Spleen (tissue), 11 donors: Measurements from ENCODE around the gene KYNU. TPM values are rescaled to one million over a fixed set of nuclear protein-coding genes. Genes with fewer than 3 reads are reported as not detected.
A peak's percentile ranks its signal among the peaks of the same experiment; 100 is the strongest.
"Not testable (repeated sequence)": the region's sequence is repeated elsewhere in the genome, so short reads cannot be mapped to it uniquely, and the experiment has no call there.

Source experiments
- DNase-seq: peaks from one replicate; pipeline ENCODE4 v3.0.0-alpha.2; 2020
- H3K27ac ChIP-seq, 8 donors: fragments of 200-600 bp; sonication (generic) in 7 of 8; 1 replicate in 4 of 8; 2 replicates in 4 of 8; pipeline versions ENCODE4 v1.5.0 to v1.8.0; 2016 to 2021; ENCODE audit warnings: inconsistent platforms in 4 of 8, mild to moderate bottlenecking in 4 of 8, moderate library complexity in 1 of 8
- H3K27me3 ChIP-seq, 7 donors: fragments of 200-600 bp; sonication (generic) in 6 of 7; replicated peaks in 1 of 7; 1 replicate in 4 of 7; 2 replicates in 3 of 7; pipeline versions ENCODE4 v1.5.0 to v1.8.0; 2016 to 2021; ENCODE audit warnings: inconsistent platforms in 3 of 7, mild to moderate bottlenecking in 1 of 7
- H3K36me3 ChIP-seq, 6 donors: fragments of 200-600 bp; sonication (generic) in 5 of 6; 1 replicate in 4 of 6; 2 replicates in 2 of 6; pipeline versions ENCODE4 v1.5.0 to v1.8.0; 2016 to 2021; ENCODE audit warnings: inconsistent platforms in 2 of 6
- H3K4me1 ChIP-seq, 6 donors: fragments of 200-600 bp; sonication (generic) in 5 of 6; 1 replicate in 3 of 6; 2 replicates in 3 of 6; pipeline versions ENCODE4 v1.5.0 to v1.8.0; 2016 to 2021; ENCODE audit warnings: inconsistent platforms in 3 of 6
- H3K4me3 ChIP-seq, 8 donors: fragments of 200-600 bp; sonication (generic) in 7 of 8; 1 replicate in 4 of 8; 2 replicates in 4 of 8; pipeline versions ENCODE4 v1.5.0 to v1.8.0; 2016 to 2021; ENCODE audit warnings: inconsistent platforms in 4 of 8, mild to moderate bottlenecking in 4 of 8, moderate library complexity in 2 of 8
- H3K9me3 ChIP-seq, 8 donors: fragments of 200-600 bp; sonication (generic) in 7 of 8; 1 replicate in 4 of 8; 2 replicates in 4 of 8; pipeline versions ENCODE4 v1.5.0 to v1.8.0; 2016 to 2021; ENCODE audit warnings: inconsistent platforms in 4 of 8
- CTCF ChIP-seq, 11 experiments: fragments of 200-600 bp in 7 of 11; fragments of 450-650 bp in 4 of 11; sonication (generic) in 4 of 11; IDR thresholded peaks in 8 of 11; conservative IDR thresholded peaks in 3 of 11; 1 replicate in 7 of 11; 2 replicates in 4 of 11; pipeline versions ENCODE4 v1.4.0 to v1.8.0; 2016 to 2021; ENCODE audit warnings: antibody characterized with exemption in 11 of 11, inconsistent platforms in 4 of 11, mild to moderate bottlenecking in 1 of 11
- POLR2A ChIP-seq, 3 donors: fragments of 450-650 bp; IDR thresholded peaks; one replicate each; pipeline ENCODE4 v1.5.1; 2017; ENCODE audit warnings: antibody characterized with exemption in 3 of 3, mild to moderate bottlenecking in 1 of 3
- POLR2AphosphoS5 ChIP-seq, 3 donors: sonication (generic); formaldehyde crosslinking; IDR thresholded peaks; one replicate each; pipeline ENCODE4 v1.5.1; 2017; ENCODE audit warnings: antibody characterized with exemption in 3 of 3
- WGBS, 5 donors: extraction: QIAGEN DNeasy Blood & Tissue Kit in 3 of 5; methylation state at CpG; one replicate each; pipeline versions ENCODE4 v1.1.5 to v1.1.7; 2013 to 2018; 5-methylcytosine and 5-hydroxymethylcytosine counted together
- intact Hi-C: fragments of 100-400 bp; cut with DNase I; formaldehyde crosslinking; loops from one replicate; pipeline ENCODE4 v1.15.0; 2023; ENCODE audit warnings: low total_unique reads
- polyA plus RNA-seq, 3 donors: library from polyadenylated mRNA; stranded (reverse); fragments of 200-250 nt; gene quantifications; one replicate each; pipeline ENCODE4 v1.2.1, GENCODE V29; 2013
- total RNA-seq, 7 donors: library from RNA; depleted of rRNA in 3 of 7; stranded (reverse); fragments of >200 nt in 3 of 7; fragmentation: NEBNext Ultra II Directional in 4 of 7; extraction: Animal tissue kit (Norgen Biotek cat#: 25700) in 4 of 7; gene quantifications; one replicate each; pipeline versions ENCODE4 v1.1.0 to v1.2.1, GENCODE V29; 2016 to 2021
- donor health status: healthy with polysubstance abuse.
- donor health status: DM: no; HTN: no; CAD: no; lungs with moderate emphysema.
- donor health status: DM: no; HTN: no; CAD: no.
- donor health status: Bipolar disorder and iron deficiency.
- donor health status: healthy.
- donor health status: DM: no; HTN: no; CAD: no.
- donor health status: DM: yes; HTN: yes; CAD: no.

The KYNU gene
- total and polyA plus RNA-seq, 10 donors, result 11.1 to 38.4 (median 20.8) TPM

GRCh38 chr2:142867136-142867535 is 10.3 kb upstream of the KYNU start:
- H3K4me1 ChIP-seq, result peaks cover 0 to 43% (median 24%) of the 10 kb centered on the region in 6 donors
- H3K36me3 ChIP-seq, result no peaks in the 10 kb centered on the region
- no peaks in the 10 kb centered on the region for H3K27me3 ChIP-seq
- H3K9me3 ChIP-seq, result no peaks in the 10 kb centered on the region
- no peak overlapping the region for H3K4me3 ChIP-seq
- H3K27ac ChIP-seq, result peak overlapping the region in 4 of 8 donors; percentile 72 to 82 (median 78)
- no peak for DNase-seq
- intact Hi-C loops, result no loop called here
- 42 to 68% (median 64%) methylated on average over 2 of the region's 2 CpGs for WGBS, 5 donors
- TF ChIP-seq POLR2A (IDR thresholded peaks at IDR 0.05) (no peak), CTCF (IDR thresholded peaks at IDR 0.05 in 8 of 11, conservative IDR thresholded peaks at IDR 0.05 in 3 of 11) (no peak), POLR2AphosphoS5 (IDR thresholded peaks at IDR 0.05) (no peak)

GRCh38 chr2:142868229-142868762 is 9.2 kb upstream of the KYNU start:
- Histone ChIP-seq H3K4me3 (peak overlapping the region in 1 of 8 donors; percentile 27), H3K27me3 (no peaks in the 10 kb centered on the region), H3K9me3 (no peaks in the 10 kb centered on the region), H3K4me1 (peaks cover 0 to 53% (median 24%) of the 10 kb centered on the region in 6 donors), H3K36me3 (no peaks in the 10 kb centered on the region), H3K27ac (peak overlapping the region in 4 of 8 donors; percentile 72 to 82 (median 78))
- intact Hi-C loops, result no loop called here
- WGBS, 5 donors, result 51 to 76% (median 53%) methylated on average over 11 to 12 of the region's 12 CpGs
- TF ChIP-seq POLR2AphosphoS5 (IDR thresholded peaks at IDR 0.05), result peak; percentile 50 to 60 (median 55)
- no peak for TF ChIP-seq CTCF (IDR thresholded peaks at IDR 0.05 in 8 of 11, conservative IDR thresholded peaks at IDR 0.05 in 3 of 11)
- TF ChIP-seq POLR2A (IDR thresholded peaks at IDR 0.05), result no peak
- peak; percentile 79 for DNase-seq

- intact Hi-C loops, H3K4me3 ChIP-seq, DNase-seq, H3K9me3 ChIP-seq, H3K36me3 ChIP-seq, H3K27me3 ChIP-seq: not testable (repeated sequence)
- Histone ChIP-seq H3K4me1 (peaks cover 0 to 59% (median 25%) of the 10 kb centered on the region in 6 donors), H3K27ac (peak overlapping the region in 3 of 8 donors; percentile 72 to 82 (median 80))
- 89 to 94% (median 92%) methylated on average over 7 of the region's 7 CpGs for WGBS, 5 donors
Measured at GRCh38 chr2:142869065-142869460, 8.4 kb upstream of the KYNU start.

- TF ChIP-seq CTCF (IDR thresholded peaks at IDR 0.05 in 8 of 11, conservative IDR thresholded peaks at IDR 0.05 in 3 of 11) (no peak), POLR2A (IDR thresholded peaks at IDR 0.05) (no peak), POLR2AphosphoS5 (IDR thresholded peaks at IDR 0.05) (no peak)
- H3K4me1 ChIP-seq, result peaks cover 0 to 64% (median 27%) of the 10 kb centered on the region in 6 donors
- intact Hi-C loops, result no loop called here
- H3K27me3 ChIP-seq, result no peaks in the 10 kb centered on the region
- H3K9me3 ChIP-seq, result no peaks in the 10 kb centered on the region
- WGBS, 5 donors, result 86 to 97% (median 93%) methylated on average over 5 of the region's 5 CpGs
- no peak for DNase-seq
- H3K27ac ChIP-seq, result no peak overlapping the region
- no peak overlapping the region for H3K4me3 ChIP-seq
- H3K36me3 ChIP-seq, result no peaks in the 10 kb centered on the region
Measured at GRCh38 chr2:142869461-142870106, 7.9 kb upstream of the KYNU start.
